Thyroid gland (tissue), 4 donors: ENCODE data around the gene HEMK1.

Experiments
- CTCF ChIP-seq, 6 experiments: fragments of 200-600 bp in 3 of 6; fragments of 450-650 bp in 3 of 6; sonication (generic) in 3 of 6; IDR thresholded peaks; one replicate each; pipeline ENCODE4 v1.5.1; 2016 to 2019; ENCODE audit warnings: antibody characterized with exemption in 6 of 6, mild to moderate bottlenecking in 2 of 6, inconsistent platforms in 1 of 6, moderate library complexity in 1 of 6
- POLR2A ChIP-seq, 2 donors: fragments of 450-650 bp; IDR thresholded peaks; one replicate each; pipeline ENCODE4 v1.6.1; 2017; ENCODE audit warnings: antibody characterized with exemption in 2 of 2, mild to moderate bottlenecking in 2 of 2, moderate library complexity in 1 of 2

- TF ChIP-seq POLR2A (IDR thresholded peaks at IDR 0.05) (no peak), CTCF (IDR thresholded peaks at IDR 0.05) (no peak)
Measured at GRCh38 chr3:50644561-50644960, 75.2 kb downstream of the HEMK1 start.
